Stimulated activated CD8-positive, alpha-beta memory T cell treated with anti-CD3 and anti-CD28 coated beads, Interleukin-2, amount 100 ng/mL, for 48 hours (primary cell): ENCODE data around the gene ATP8A2.
"Not testable (repeated sequence)": the region's sequence is repeated elsewhere in the genome, so short reads cannot be mapped to it uniquely, and the experiment has no call there.

Source experiments
- DNase-seq, 2 donors: peaks; one replicate each; pipeline ENCODE4 v3.0.0-alpha.2; 2020; ENCODE audit warnings: low read depth in 2 of 2

ATP8A2 gene

GRCh38 chr13:25920931-25921330, 549.2 kb downstream of the ATP8A2 start:
- no peak for DNase-seq

- DNase-seq: no peak
These were observed 550.6 kb downstream of the ATP8A2 start for GRCh38 chr13:25922376-25922775.

GRCh38 chr13:25923217-25924085, 551.7 kb downstream of the ATP8A2 start:
- no peak for DNase-seq

- no peak for DNase-seq
These were observed 555.6 kb downstream of the ATP8A2 start for GRCh38 chr13:25927363-25927762.

GRCh38 chr13:25927932-25928331, 556.2 kb downstream of the ATP8A2 start:
- no peak for DNase-seq

- DNase-seq: no peak
These were observed 557.2 kb downstream of the ATP8A2 start for GRCh38 chr13:25928941-25929505.

- no peak for DNase-seq
These were observed 558.0 kb downstream of the ATP8A2 start for GRCh38 chr13:25929816-25930215.

GRCh38 chr13:25930653-25931052, 558.9 kb downstream of the ATP8A2 start:
- no peak for DNase-seq

GRCh38 chr13:25932365-25932764, 560.6 kb downstream of the ATP8A2 start:
- no peak for DNase-seq

- DNase-seq: no peak
These were observed 561.7 kb downstream of the ATP8A2 start for GRCh38 chr13:25933520-25933919.

- no peak for DNase-seq
These were observed 562.4 kb downstream of the ATP8A2 start for GRCh38 chr13:25934127-25934526.

GRCh38 chr13:25939961-25940687, 568.4 kb downstream of the ATP8A2 start:
- DNase-seq: no peak

GRCh38 chr13:25943081-25943480, 571.3 kb downstream of the ATP8A2 start:
- no peak for DNase-seq

GRCh38 chr13:25943658-25944057, 571.9 kb downstream of the ATP8A2 start:
- no peak for DNase-seq

GRCh38 chr13:25945596-25945995, 573.8 kb downstream of the ATP8A2 start:
- no peak for DNase-seq

- DNase-seq: no peak
These were observed 574.5 kb downstream of the ATP8A2 start for GRCh38 chr13:25946321-25946720.

- DNase-seq: no peak
These were observed 577.1 kb downstream of the ATP8A2 start for GRCh38 chr13:25948910-25949309.

GRCh38 chr13:25951831-25952230, 580.1 kb downstream of the ATP8A2 start:
- DNase-seq: no peak

- not testable (repeated sequence) for DNase-seq
These were observed 582.3 kb downstream of the ATP8A2 start for GRCh38 chr13:25954080-25954479.

- not testable (repeated sequence) for DNase-seq
These were observed 583.2 kb downstream of the ATP8A2 start for GRCh38 chr13:25954943-25955342.

- DNase-seq: no peak
These were observed 587.2 kb downstream of the ATP8A2 start for GRCh38 chr13:25958986-25959385.

GRCh38 chr13:25961294-25961693, 589.5 kb downstream of the ATP8A2 start:
- no peak for DNase-seq

- DNase-seq: no peak
These were observed 591.9 kb downstream of the ATP8A2 start for GRCh38 chr13:25963674-25964073.
